HG02938 (cell line): ENCODE data around the gene WASF2.
"Not testable (repeated sequence)": the region's sequence is repeated elsewhere in the genome, so short reads cannot be mapped to it uniquely, and the experiment has no call there.

Experiments
- ATAC-seq: cut with Tn5 transposase; IDR thresholded peaks from one replicate; pipeline ENCODE4 v1.9.1; 2021; ENCODE audit warnings: mild to moderate bottlenecking, moderate library complexity; ENCODE audit not compliant: unreplicated experiment

The WASF2 gene

DNA sequence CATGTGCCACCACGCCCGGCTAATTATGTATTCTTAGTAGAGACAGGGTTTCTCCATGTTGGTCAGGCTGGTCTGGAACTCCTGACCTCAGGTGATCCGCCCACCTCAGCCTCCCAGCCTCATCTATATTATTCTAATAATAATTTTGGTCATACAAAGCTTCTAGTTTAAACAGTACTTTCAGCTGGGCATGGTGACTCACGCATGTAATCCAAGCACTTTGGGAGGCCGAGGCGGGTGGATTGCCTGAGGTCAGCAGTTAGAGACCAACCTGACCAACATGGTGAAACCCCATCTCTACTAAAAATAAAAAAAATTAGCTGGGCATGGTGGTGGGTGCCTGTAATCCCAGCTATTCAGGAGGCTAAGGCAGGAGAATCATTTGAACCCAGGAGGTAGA, 26.1 kb downstream of the WASF2 start:
- not testable (repeated sequence) for ATAC-seq

DNA sequence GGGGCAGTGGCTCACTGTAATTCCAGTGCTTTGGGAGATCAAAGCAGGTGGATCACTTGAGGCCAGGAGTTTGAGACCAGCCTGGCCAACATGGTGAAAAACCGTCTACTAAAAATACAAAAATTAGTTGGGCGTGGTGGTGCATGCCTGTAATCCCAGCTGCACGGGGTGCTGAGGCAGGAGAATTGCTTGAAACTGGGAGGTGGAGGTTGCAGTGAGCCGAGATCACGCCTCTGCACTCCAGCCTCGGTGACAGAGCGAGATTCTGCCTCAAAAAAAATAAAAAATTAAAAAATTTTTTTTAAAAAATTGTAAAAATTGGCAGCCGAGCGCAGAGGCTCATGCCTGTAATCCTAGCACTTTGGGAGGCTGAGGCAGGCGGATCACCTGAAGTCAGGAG, 31.4 kb downstream of the WASF2 start:
- ATAC-seq = not testable (repeated sequence)

DNA sequence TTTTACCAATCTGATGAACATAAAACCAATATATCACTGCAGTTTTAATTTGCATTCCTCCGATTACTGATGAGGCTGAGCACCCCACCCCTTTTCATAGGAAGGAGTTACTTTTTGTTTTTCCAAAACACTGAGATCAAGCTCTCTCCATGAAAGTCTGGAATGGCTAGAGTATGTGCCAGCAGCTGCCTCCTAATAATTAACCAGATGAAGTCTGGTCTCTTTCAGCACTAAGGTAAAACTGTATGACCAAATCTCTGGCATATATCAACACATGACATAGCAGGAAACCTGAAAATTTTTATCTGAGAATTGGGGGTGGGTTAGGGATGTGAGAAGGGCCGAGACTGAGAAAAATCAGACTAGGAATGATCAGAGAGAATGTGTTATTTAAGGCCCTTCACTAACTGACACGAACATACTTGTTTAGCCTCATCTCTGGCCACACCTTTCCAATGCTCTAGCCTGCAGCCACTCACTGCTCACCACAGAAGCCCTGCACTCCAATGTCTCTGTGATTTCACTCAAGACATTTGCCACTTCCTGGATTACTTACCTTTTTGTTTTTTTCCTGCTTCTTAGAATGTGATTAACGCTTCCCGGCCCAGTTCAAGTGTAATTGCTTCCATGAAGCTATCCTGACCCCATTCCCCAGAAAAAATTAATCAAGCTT, 34.7 kb downstream of the WASF2 start:
- no peak for ATAC-seq

DNA sequence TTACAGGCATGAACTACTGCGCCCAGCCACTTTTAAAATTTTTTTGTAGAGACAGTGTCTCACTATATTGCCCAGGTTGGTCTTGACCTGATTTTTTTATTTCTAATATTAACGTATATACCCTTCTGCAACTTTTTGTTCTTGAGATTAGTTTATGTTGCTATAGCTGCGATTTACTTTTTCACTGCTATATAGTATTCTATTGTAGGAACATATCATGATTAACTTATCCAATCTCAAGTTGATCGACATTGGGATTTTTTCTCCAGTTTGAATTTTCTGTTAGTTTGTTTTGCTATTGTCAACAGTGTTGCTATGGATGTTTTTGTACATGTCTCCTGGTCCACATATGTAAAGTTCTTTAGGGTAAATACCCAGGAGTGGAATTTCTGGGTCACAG, 35.4 kb downstream of the WASF2 start:
- no peak for ATAC-seq

DNA sequence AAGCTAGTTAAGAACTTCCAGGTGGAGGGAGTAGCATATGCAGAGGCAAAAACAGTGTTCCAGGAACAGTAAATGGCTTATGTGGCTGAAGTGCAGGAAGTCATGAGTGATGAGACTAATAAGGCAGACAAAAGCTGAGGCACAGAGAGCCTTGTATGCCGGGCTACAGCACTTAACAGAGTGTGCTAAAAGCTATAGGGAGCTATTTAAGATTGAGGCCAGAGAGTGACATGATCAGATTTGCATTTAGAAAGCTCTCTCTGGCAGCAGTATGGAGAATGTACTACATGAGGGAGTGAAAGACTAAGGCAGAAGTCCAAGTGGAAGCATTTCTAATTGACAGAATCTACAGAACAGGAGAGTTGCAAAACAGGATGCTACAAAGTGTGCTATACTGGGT, 38.6 kb downstream of the WASF2 start:
- ATAC-seq = no peak

DNA sequence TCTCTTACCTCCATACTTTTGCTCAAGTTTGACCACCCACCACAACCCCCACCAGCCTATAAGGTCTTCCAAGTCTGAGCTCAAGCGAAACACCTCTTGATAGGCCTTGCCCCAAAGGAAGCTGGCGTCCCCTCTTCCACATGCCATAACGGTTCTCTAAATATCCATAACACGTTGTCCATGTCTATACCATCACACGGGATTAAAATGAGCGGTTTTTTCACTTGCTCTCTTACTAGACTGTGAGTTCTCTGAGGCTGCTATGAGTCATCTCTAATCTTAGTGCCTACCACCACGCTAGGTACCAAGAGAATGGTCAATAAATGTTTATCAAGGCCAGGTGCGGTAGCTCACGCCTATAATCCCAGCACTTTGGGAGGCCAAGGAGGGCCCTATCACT, 41.0 kb downstream of the WASF2 start:
- no peak for ATAC-seq

DNA sequence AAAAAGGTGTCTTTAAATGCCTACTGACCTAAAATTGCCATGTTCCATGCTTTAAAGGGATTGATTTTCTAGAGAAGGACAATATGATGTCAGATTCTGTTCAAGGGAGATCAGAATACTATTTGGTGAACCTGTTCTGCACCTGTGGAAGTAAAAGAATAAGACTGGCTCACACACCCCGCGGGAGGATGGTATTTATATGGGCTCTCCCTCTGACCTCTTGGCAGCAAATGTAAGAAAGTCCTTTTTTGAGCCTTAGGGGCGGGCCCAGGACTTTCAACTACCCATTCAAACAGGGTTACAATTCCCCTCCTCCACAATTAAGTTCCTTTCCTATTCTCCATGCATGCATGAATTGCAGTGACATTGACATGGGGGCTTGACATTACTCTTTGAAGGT, 42.1 kb downstream of the WASF2 start:
- ATAC-seq = no peak

DNA sequence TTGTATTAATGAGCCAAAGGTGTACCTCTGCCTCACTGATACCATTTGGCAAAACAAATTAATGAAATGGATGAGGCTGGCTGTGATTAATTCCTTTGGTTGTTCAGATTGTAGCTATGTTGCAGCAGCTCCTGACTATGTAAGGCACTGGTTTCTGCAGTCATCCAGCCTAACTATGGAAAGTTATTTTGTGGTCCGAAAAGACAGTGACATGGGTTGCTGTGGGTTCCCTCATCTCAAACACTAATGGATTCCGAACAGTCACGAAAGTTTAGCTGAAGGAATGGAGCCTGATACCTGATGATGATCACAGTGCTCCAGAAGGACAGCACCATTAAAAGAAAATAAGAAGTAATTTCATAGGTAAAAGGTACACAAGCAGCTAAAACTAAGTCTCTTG, 42.6 kb downstream of the WASF2 start:
- no peak for ATAC-seq

DNA sequence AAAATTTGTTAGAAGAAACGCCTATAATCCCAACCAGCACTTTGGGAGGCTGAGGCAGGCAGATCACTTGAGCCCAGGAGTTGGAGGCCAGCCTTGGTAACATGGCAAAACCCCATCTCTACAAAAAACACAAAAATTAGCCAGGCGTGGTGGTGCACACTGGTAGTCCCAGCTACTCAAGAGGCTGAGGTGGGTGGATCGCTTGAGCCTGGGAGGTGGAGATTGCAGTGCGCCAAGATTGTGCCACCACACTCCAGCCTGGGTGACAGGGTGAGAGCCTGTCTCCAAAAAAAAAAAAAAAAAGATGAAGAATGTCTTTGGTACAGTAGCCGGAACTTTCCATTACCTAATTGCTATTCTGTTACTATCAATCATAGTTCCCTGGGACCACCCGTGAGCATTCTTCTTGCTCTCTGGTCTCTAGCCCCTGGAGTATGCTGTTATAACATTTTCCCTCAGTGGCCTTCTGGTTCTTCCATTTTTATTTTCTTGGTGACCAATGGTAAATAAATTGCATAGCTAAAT, 43.4 kb downstream of the WASF2 start:
- ATAC-seq = no peak

DNA sequence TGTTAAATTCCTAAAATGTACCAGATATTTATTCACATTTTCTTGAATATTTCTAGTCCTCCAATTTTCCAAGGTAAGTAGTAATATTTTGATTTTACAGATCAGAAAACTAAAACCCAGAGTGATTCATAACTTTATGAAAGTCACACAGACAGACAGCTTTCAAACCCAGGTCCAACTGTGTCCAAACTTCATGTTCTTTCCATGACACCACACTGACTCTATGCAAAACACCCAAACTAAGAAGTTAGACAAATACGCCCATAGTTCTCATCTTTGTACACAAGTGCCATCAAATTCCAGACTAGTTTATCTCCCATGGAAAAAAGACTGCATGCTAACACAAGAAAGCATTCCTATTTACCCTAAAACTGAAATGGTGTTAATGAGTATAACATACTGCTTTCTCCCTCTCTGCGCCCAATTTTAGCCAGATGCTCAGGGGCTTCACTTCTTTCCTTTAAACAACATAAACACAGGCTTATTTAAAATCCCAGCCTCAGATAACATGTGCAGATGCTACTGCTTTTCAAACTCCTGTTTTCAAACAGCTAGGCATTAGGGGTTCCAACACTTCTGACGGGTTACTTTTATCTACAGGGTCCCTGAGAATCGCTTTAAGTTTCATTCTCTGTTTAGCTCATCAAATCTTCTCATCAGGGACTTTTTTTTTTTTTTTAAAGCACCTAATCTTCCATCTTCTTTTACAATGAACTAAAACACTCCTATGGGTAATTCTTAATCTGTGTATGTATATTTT, 44.6 kb downstream of the WASF2 start:
- ATAC-seq = no peak

DNA sequence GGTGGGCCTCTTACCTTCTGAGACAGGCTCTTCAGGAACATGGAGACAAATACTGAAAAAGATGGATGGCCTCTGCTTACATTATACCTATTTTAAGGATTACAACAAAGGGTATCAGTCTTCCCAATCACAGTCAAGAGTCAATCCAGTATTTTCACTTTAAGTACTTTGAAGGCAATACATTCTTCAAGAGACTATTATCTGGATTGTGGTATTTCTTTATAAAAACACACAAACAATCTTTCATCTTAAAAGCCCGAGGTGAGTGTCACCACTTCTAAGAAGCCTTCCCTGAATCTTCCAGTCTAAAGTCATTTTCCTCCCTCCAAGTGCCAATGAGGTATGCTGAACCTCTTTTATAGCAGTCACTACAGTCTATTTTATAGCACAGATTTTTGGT, 45.3 kb downstream of the WASF2 start:
- no peak for ATAC-seq

DNA sequence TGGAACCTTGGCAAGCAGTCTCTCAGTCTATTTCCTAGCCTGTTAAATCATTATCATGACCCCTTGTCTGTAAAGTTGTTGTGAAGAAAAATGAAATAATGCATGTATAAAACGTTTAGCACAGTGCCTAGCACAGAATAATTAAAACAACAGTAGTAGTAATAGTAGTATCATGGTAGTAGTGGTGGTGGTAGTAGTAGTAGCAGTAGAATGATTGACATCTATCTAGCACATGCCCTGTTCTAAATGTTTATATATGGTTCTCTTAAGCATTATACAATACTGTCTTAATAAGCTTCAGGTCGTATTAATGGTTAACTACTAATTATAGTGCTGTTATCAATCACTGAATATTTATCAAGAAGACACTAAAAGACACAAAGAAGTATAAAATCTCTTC, 50.8 kb downstream of the WASF2 start:
- ATAC-seq = no peak

DNA sequence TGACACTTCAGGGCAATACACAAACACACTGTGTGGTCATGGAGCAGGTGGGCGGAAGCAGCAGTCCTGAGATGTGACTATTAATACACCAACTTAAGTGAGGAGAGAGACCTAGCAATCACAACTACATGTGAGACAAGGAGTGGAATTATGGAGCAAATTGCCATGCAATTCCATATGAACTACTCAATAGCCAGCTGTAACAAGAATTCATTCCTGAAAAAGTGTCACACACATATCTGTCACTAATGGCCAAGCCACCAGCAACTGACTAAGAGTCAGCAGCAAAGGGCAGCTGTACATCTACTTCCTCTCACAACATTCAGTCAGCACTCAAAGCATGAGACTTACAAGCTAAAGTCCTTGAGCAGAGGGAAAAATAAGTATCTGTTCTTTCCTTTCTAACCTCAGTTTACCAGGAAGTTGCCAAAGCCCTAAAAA, 51.3 kb downstream of the WASF2 start:
- no peak for ATAC-seq

DNA sequence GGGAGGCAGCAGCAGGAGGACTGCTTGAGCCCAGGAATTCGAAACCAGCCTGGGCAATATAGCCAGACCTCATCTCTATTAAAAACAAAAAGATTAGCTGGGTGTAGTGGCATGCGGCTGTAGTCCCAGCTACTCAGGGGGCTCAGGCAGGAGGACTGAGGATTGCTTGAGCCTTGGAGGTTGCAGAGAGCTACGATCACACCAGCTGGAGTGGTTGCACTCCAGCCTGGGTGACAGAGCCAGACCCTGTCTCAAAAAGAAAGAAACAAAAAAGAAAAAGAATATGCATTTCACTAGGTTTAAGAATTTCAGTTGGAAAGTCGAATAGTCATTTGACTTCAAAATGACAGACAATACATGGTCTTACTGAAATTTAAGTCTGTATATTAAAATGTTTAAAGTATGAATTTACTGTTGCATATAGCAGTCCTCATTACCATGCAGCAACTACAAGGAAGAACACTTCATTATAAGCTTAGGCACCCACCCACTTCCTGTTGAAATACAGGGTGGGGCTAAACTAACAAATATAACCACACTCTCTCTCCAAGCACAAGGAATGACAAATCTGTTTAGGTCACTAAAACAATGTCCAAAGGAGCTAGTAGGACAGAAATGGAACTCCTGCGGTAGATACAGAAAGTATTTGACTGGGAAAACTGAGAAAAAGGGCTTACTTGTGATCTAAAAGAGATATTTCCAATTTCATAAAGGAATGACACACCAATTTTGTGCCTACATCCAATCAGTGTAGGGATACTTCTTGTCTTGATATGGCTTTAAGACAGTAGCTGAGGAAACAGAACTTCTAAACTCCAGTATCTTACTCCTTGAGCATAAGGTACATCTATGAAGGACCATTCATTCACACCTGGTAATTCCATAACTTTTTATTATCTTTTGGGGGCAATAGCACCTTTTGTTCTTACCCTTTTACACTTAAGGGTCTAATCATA, 53.5 kb downstream of the WASF2 start:
- no peak for ATAC-seq

DNA sequence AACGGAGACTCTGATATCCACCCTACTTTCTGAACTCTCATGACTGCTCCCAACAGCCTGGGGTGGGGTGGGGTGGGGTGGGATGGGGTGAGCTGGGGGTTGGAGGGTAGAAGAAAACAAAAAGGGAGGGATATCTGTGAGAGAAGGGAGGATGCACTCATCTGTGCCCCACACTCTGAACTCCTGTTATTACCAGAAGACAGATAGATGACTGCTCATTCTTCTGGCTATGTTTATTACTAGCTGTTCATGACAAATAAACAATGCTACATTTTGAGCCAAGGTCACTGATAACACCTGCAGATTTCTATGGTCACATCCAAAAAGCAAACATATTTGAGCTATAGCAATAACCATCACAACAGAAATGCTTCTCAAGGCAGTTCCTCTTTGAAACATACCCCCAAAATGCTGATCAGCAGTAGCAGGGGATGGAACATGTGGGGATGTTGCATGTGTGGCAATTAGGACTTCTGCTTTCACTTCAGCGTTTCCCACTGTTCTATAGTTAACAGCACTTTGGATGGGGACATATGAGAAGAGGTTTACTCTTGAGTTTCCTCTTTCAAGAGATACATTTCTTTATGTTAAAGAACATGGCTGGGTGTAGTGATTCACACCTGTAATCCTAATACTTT, 54.3 kb downstream of the WASF2 start:
- ATAC-seq = no peak

DNA sequence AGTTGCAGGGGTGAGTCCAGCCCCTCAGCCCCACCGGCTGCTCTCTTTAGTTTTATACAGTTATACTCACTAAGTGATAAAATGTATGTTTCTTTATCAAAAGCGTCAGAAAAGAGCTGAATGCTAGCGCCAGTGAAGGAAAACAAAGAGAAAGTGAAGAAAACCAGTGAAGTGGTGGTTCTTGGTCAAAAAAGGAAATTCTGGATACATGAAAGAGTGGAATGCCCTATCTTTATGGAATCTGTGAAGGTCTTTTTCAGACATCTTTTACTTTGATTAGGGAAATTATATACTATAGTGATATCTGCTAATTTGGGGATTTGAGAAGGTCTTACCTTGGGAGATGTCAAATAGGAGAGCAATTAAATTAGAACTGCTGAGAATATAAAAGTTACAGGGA, 56.3 kb downstream of the WASF2 start:
- ATAC-seq = no peak

DNA sequence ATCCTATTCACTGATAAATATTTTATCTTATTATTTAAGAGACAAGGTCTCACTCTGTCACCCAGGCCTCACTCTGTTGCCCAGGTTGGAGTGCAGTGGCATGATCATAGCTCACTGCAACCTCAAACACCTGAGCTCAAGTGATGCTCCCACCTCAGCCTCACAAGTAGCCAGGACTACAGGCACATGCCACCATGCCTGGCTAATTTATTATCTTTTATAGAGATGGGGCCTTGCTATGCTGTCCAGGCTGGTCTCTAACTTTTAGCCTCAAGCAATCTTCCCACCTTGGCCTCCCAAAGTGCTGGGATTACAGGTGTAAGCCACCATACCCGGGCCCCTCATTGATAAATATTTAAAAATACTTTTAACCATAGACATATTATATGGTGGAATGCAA, 57.2 kb downstream of the WASF2 start:
- ATAC-seq = not testable (repeated sequence)

DNA sequence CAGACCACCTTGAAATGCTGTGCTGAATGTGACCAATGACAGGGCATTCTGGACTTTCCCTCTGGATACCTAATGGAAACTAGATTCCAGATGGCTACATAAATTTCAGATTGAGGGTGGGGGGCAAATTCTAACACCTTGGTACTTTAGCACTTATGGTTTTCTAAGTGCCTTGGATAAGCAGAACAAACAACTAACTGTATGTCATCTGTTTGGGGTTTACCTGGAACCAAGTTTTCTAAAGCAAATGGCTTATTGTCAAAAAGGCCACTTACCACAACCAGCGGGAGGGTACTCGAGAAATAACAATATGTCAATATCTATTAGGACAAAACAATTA, 58.4 kb downstream of the WASF2 start:
- ATAC-seq = no peak

DNA sequence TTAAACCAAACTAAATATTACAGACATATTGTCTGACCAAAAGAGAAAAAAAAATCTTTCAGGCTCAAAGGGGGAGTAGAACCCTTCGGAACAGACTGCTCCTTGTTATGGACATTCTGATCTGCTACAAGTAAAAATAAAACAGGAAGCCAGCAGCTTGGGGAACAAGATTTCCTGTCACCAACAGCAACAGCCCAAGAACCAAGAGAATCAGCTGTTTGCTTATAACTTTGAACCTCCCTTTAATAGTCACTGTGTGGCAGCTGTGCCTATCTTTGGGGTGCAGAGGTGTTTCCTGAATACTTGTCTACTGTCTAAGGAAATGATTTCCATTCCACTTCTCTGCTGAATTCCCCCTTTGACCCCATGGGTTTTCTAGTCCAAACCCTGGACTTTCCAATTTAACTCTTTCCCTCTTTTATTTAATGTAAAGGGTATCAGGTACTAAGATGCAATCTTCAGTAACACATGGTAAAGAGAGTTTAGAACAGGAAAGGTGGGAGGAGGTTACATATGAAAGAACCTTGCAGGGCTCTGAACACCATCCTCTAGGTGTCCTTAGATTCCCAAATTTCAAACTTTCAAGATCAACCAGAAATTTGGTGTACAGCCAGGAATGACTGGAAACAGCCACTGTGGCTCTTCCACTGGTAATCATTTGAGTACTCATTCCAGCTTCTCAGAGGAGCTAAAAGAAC, 58.9 kb downstream of the WASF2 start:
- ATAC-seq = no peak

DNA sequence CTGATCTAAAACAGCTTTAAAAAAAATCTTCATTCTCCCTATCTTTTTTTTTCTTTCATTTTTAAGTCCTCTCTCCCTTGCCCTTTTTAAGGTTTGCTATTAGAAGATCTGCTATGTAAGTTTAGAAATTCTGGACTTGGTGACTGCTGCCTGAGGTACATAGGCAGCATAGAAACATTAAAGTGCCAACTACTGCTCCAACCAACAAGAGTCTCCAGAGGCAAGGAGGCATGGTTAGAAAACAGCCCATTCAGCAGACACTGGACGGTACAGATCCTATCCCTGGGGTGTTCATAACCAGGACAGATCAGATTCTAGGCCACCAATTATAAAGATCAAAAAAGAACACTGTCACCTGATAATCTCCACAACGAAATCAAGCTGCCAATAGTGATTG, 60.9 kb downstream of the WASF2 start:
- ATAC-seq = no peak
